ENCODE measurements around the gene ORAI3.

The ORAI3 gene

GRCh38 chr16:30946671-30947540 lies 2.0 kb upstream of the ORAI3 start:
- no peak for DNase-seq (ENCODE audit: low spot score)

DNA sequence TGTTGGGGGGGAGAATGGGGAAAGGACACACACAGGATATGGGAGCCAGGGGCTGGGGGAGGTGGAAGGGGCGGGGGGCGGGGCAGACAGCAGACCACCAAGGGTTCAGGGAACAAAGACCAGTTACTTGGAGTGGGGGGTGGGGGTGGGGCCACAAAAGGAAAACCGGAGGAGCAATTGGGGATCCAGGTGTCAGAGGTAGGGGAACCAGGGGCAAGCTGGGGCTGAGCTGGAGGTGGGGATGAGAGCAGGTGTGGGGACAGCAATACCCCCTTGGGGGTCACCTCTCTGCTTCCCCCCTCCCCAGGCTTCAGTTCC lies 1.4 kb upstream of the ORAI3 start:
- DNase-seq (ENCODE audit: low spot score) = no peak

GRCh38 chr16:30947859-30948666 lies 805 bp upstream of the ORAI3 start:
- peak; percentile 97 for DNase-seq (ENCODE audit: low spot score)

DNA sequence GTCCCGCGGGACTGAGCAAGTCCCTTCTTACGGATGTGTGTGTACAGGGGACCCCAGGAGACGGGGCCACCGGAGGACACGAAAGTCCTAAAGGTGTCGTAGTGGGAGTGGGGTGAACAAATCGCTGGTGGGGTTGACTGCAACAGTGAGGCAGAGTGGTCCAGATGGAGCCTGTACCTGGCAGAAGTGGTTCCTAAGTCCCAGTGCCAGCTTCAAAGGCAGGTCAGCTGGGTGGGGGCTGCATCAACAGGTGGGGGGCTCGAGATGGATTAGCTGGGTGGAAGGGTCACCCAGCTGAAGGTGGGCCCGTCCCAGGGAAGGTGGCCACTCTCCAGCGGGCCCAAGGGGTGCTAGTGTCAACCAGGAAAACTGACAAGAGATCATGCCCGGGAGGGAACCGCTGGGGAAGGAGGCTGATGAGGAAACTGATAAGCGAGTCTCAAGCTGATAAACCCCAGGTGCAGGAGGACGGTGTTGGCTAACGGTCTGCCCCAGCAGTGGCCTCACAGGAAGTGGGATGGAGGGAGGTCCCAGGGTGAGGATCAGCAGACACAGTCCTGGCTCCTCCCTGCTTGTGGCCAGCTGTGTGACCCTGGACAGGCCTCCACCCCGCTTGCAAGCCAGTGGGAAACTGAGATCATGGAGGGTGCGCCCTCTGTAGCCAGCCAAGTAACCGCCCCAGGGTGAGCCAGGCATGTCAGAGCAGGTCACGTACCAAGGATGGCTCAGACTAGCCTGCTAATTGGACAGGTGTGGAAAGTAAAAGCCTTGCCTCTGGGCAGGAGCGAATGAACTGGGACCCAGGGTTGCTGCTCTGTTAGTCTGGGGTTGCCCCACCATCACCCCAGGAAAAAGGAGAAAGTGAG lies 1.0 kb downstream of the ORAI3 start:
- DNase-seq (ENCODE audit: low spot score) = peak; percentile 92

DNA sequence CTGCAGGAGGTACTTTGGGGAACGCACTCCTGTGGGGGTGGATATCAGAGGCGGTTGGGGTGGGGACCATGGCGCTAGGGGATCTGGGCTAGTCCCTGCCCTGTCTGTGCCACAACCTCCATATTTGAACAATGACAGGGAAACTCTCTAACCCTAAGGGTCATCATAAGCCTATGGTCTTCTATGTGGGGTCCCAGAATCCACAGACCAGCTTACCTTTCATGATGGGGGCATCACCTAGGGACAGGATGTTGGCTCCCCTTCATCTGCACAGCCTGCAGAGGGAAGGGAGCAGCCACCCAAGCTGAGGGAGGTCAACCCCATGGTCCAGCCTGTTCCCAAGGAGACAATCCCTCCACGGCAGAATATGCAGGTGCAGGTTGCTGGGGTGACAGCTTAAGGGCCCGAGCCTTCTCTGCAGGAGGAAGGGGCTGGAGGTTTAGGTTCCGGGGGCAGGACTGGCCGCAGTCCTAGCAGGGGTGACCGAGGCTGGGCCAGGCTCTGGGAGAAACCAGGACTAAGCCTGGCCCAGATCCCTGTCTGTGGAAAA lies 1.7 kb downstream of the ORAI3 start:
- no peak for DNase-seq (ENCODE audit: low spot score)

DNA sequence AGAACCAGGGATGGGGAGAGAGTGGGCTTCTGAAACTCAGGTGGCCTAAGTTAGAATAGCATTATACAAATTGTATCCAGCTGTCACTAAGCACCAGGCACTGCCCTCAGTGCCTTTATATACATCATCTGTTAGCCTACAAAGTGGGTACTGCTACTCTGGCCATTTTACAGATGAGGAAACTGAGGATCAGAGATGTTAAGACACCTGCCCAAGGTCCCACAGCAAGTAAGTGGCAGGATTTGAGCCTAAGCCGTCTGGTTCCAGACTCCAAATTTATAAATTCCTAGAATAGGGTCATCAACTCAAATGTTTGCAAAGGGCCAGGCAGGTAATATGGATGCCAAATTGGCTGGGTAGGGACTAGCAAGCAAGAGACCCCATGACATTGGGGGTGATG lies 2.3 kb downstream of the ORAI3 start:
- DNase-seq (ENCODE audit: low spot score) = no peak

DNA sequence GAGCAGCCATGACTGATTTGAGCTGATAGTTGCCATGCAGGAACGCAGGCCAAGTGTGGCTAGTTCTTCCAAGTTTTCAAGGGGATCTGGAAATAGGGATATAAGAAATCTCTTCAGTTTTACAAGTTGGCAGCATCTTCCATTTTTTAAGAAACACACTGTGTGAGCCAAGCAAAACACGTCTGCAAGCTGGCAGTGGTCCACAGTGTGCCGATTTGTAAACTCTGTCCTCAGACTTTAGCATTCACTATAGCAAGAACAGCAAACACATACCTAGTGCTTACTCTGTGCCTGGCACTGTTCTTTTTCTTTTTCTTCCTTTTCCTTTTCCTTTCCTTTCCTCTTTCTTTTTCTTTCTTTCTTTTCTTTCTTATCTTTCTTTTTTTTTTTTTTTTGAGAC lies 2.9 kb downstream of the ORAI3 start:
- no peak for DNase-seq (ENCODE audit: low spot score)

DNA sequence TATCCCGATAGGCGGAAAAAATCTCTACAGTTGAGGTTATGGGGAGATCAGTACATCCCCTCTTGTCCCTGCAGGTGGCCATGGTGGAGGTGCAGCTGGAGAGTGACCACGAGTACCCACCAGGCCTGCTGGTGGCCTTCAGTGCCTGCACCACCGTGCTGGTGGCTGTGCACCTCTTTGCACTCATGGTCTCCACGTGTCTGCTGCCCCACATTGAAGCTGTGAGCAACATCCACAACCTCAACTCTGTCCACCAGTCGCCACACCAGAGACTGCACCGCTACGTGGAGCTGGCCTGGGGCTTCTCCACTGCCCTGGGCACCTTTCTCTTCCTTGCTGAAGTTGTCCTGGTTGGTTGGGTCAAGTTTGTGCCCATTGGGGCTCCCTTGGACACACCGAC lies 4.2 kb downstream of the ORAI3 start:
- DNase-seq (ENCODE audit: low spot score) = no peak

GRCh38 chr16:30953511-30954124 lies 4.8 kb downstream of the ORAI3 start:
- DNase-seq (ENCODE audit: low spot score) = peak; percentile 93

DNA sequence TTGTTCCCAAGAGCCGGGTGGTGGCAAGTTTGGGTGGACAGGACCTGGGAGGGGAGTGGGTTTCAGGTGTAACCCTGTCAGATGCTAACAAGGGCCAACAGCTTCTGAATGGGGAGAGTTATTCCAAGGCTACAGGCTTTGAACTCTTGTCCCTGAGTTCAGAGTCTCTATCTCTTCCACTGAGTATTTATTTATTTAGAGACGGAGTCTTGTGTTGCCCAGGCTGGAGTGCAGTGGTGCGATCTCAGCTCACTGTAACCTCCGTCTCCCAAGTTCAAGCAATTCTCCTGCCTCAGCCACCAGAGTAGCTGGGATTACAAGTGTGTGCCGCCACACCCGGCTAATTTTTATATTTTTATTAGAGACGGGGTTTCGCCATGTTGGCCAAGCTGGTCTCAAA lies 6.1 kb downstream of the ORAI3 start:
- no peak for DNase-seq (ENCODE audit: low spot score)

- DNase-seq (ENCODE audit: low spot score) = peak; percentile 85
These were observed 8.0 kb downstream of the ORAI3 start for GRCh38 chr16:30956601-30957455.

DNA sequence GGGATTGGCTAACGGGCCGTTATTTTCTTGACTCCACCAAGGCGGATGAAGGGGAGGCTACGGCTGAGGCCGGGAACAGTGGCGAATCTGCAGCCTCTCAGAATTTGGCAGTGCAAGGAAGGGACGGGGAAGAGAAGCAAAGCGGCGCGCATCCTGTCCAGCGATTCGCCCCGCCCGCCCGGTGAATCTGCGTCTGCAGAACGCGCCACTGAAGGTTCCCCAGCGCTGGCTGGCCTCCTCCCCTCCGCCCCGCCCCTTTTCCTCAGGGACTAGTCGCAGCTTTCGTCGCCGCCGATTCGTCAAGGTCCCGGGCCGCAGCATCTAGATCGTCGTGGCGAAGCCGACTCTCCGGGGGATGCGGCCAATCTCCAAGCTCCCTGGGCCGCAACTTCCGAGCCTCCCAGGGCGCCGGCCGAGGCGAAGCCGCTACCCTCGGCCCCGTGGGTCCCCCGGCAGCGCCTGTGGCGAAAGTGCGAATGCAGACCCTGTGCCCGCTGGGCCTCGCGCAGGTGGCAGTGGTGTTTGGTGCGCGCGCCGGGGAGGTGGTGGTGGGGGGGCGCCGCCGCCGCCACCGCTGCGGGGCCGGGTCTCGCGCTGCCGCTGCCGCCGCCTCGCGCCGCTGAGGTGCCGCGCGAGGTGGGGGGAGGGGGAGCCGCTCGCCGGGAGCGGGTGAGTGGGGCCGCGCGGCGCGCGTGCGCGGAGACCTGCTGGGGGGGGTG lies 8.7 kb downstream of the ORAI3 start, which contains the start of gene SETD1A:
SETD1A (plus strand) TSS at position 299 of the 719 bp plus-strand sequence. CDS start 978 bp downstream, outside the sequence.
- peak; percentile 94 for DNase-seq (ENCODE audit: low spot score)

GRCh38 chr16:30958175-30959079 lies 9.6 kb downstream of the ORAI3 start:
- DNase-seq (ENCODE audit: low spot score) = peak; percentile 67

DNA sequence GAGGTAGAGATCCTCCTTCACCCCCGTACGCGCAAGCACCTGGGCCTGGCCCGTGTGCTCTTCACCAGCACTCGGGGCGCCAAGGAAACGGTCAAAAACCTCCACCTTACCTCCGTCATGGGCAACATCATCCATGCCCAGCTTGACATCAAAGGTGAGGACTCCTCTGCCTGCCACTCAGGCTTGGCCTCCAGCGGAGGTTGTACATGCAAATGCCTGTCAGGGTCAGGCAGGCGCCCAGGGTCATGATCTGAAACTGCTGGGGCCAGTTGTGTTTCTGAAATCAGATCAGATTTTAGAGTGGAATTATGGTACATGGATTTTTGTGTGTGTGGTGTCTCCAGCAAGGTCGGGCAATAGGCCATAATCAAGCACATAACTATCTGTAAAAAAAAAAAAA lies 12.5 kb downstream of the ORAI3 start:
- no peak for DNase-seq (ENCODE audit: low spot score)

DNA sequence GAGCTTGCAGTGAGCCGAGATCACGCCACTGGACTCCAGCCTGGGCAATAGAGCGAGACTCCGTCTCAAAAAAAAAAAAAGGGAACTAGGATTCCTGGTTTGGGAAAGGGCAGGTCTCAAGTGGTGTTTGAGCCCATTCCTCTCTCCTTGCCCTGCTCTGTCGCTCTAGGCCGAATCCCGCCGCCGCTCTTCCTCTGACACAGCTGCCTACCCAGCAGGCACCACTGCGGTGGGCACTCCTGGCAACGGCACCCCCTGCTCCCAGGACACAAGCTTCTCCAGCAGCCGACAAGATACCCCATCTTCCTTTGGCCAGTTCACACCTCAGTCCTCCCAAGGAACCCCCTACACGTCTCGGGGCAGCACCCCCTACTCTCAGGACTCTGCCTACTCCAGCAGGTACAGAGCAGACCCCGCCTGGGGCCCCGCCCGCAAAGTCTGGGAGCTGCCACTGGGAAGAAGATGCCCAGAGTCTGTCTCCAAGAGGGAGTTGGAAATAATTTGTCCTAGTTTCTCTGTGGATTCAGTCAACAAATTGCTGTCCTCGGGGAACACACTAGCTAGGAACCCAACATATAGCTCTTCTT lies 15.2 kb downstream of the ORAI3 start:
- no peak for DNase-seq (ENCODE audit: low spot score)

DNA sequence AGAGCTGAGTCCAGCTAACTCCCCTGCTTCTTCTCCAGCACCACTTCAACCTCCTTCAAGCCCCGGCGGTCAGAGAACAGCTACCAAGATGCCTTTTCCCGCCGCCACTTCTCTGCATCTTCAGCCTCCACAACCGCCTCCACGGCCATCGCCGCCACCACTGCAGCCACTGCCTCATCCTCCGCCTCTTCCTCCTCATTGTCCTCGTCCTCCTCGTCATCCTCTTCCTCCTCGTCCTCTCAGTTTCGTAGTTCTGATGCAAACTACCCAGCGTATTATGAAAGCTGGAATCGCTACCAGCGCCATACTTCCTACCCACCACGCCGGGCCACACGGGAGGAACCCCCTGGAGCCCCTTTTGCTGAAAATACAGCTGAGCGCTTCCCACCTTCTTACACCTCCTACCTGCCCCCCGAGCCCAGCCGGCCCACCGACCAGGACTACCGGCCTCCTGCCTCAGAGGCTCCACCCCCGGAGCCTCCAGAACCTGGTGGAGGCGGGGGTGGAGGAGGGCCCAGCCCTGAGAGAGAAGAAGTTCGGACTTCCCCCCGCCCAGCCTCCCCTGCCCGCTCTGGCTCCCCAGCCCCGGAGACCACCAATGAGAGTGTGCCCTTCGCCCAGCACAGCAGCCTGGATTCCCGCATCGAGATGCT lies 15.8 kb downstream of the ORAI3 start:
- DNase-seq (ENCODE audit: low spot score) = no peak

- DNase-seq (ENCODE audit: low spot score) = no peak
These were observed 16.6 kb downstream of the ORAI3 start for GRCh38 chr16:30965436-30965835.
